Panc1 (cell line): ENCODE data around the gene PTTG1IP. TPM values are rescaled to one million over a fixed set of nuclear protein-coding genes. Genes with fewer than 3 reads are reported as not detected.
A peak's percentile ranks its signal among the peaks of the same experiment; 100 is the strongest.

Experiments used
- ATAC-seq: fragments of 200-7000 bp; cut with Tn5 transposase; 2 replicates; pipeline ENCODE4 v1.9.1; 2020; ENCODE audit warnings: mild to moderate bottlenecking, moderate library complexity
- BruUV-seq: library from RNA; stranded (reverse); fragments of 400-500 nt; replicated peaks from 2 replicates; lab custom pipeline; 2021; lab: Mats Ljungman, UMichigan
- CTCF ChIA-PET: fragments of 300-600 bp; sonication (Branson Sonifier 250); formaldehyde crosslinking; loops from one replicate; lab custom pipeline; 2022; ENCODE audit warnings: antibody characterized with exemption; lab: Charles Lee
- POLR2A ChIA-PET: fragments of 300-600 bp; sonication (Branson Sonifier 250); formaldehyde crosslinking; loops from one replicate; lab custom pipeline; 2022; ENCODE audit warnings: antibody characterized with exemption; lab: Charles Lee
- DNase-seq: peaks from one replicate; pipeline ENCODE4 v3.0.0-alpha.2; 2010; ENCODE audit warnings: low read depth, low spot score
- H3K27ac ChIP-seq: 2 replicates; pipeline ENCODE4 v1.5.1; 2011; ENCODE audit warnings: mild to moderate bottlenecking, low read length, inconsistent platforms
- H3K27me3 ChIP-seq: fragments of 200-500 bp; sonication (Bioruptor generic); 2 replicates; pipeline ENCODE4 v1.6.0; 2014; ENCODE audit warnings: low read length, inconsistent platforms; ENCODE audit not compliant: control insufficient read depth, insufficient read depth
- H3K36me3 ChIP-seq: fragments of 200-500 bp; sonication (Bioruptor generic); 2 replicates; pipeline ENCODE4 v1.5.1; 2014; ENCODE audit warnings: inconsistent platforms, mild to moderate bottlenecking, low read length, moderate library complexity; ENCODE audit not compliant: control insufficient read depth, insufficient read depth
- H3K4me1 ChIP-seq: 2 replicates; pipeline ENCODE4 v1.5.1; 2011; ENCODE audit warnings: inconsistent platforms, mild to moderate bottlenecking, low read length, moderate library complexity; ENCODE audit not compliant: control insufficient read depth, insufficient read depth
- H3K4me3 ChIP-seq, 2 experiments: 2 replicates each; pipeline ENCODE4 v1.5.1; 2011 to 2012; ENCODE audit warnings: low read depth in 2 of 2, low read length in 2 of 2, mild to moderate bottlenecking in 2 of 2, inconsistent platforms in 1 of 2, moderate library complexity in 1 of 2
- H3K9me3 ChIP-seq: fragments of 200-500 bp; sonication (Bioruptor generic); 2 replicates; pipeline ENCODE4 v1.5.1; 2014; ENCODE audit warnings: low read depth, mild to moderate bottlenecking, inconsistent platforms, low read length, moderate library complexity; ENCODE audit not compliant: control insufficient read depth, insufficient read depth
- POLR2AphosphoS5 ChIP-seq: IDR thresholded peaks from 2 replicates; pipeline ENCODE4 v1.6.1; 2012; ENCODE audit warnings: mild to moderate bottlenecking, low read depth, low read length, moderate library complexity
- SIN3A ChIP-seq: IDR thresholded peaks from 2 replicates; pipeline ENCODE4 v1.6.1; 2012; ENCODE audit warnings: low read depth, mild to moderate bottlenecking, low read length, moderate library complexity, borderline replicate concordance; ENCODE audit not compliant: insufficient read depth
- TCF7L2 ChIP-seq: IDR thresholded peaks from 2 replicates; pipeline ENCODE4 v1.6.1; 2011; ENCODE audit warnings: mild to moderate bottlenecking, low read depth, low read length, inconsistent platforms
- in situ Hi-C: cut with HindIII; loops from 2 replicates; pipeline ENCODE4 v1.10.0; 2016; ENCODE audit warnings: low sequenced_read_pairs, low pct_unique_long_range_greater_than_20kb
- intact Hi-C: fragments of 100-400 bp; cut with micrococcal nuclease; formaldehyde crosslinking; loops from one replicate; pipeline ENCODE4 v1.10.0; 2022; ENCODE audit not compliant: unreplicated experiment
- total RNA-seq: library from RNA; stranded (reverse); gene quantifications from one replicate; pipeline ENCODE4 v1.2.1, GENCODE V29; 2021; ENCODE audit not compliant: unreplicated experiment
- TF ChIP-seq, protein P1 (sequence below): fragments of 450-650 bp; IDR thresholded peaks from 2 replicates; pipeline ENCODE4 v1.5.1; 2017; ENCODE audit warnings: mild to moderate bottlenecking
- TF ChIP-seq, protein P2 (sequence below), 2 experiments: IDR thresholded peaks; 2 replicates each; pipeline ENCODE4 v1.6.1; 2011 to 2012; ENCODE audit warnings: low read depth in 2 of 2, control low read depth in 1 of 2, low read length in 1 of 2, mild to moderate bottlenecking in 1 of 2, moderate library complexity in 1 of 2; ENCODE audit not compliant: insufficient read depth in 1 of 2

Gene PTTG1IP
- total RNA-seq, 1 experiment from 2014 or later, result 226 TPM

DNA sequence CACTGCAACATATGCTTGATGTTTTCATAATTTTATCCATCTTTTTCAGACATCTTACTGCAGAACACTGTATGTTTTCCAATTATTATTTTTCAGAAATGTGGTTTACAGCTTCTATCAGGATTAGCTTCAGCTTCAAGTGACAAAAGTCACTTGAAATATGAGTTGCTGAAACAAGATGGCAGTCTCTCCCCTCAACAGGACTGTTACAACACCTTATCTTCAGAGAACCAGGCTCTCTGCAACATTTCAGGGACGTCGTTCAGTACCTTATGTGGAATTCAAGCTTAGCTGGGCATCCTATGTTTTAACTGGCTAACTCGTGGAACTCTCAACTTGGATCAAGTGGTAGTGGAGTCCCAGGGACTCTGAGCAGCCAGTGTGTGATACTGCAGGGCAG, 69.8 kb downstream of the PTTG1IP start:
- intact Hi-C loops (no loop called here), in situ Hi-C loops (no loop called here)
- ChIA-PET POLR2A (no interaction called here), CTCF (no interaction called here)
- Histone ChIP-seq H3K27ac (no peak overlapping the region), H3K27me3 (no peaks in the 10 kb centered on the region), H3K9me3 (no peaks in the 10 kb centered on the region), H3K36me3 (peaks cover 8% of the 10 kb centered on the region), H3K4me3 (no peak overlapping the region), H3K4me1 (peaks cover 16% of the 10 kb centered on the region)
- BruUV-seq, result no TSS peak
- ATAC-seq, result no peak
- TF ChIP-seq POLR2AphosphoS5, result no peak
- TF ChIP-seq, protein P1, sequence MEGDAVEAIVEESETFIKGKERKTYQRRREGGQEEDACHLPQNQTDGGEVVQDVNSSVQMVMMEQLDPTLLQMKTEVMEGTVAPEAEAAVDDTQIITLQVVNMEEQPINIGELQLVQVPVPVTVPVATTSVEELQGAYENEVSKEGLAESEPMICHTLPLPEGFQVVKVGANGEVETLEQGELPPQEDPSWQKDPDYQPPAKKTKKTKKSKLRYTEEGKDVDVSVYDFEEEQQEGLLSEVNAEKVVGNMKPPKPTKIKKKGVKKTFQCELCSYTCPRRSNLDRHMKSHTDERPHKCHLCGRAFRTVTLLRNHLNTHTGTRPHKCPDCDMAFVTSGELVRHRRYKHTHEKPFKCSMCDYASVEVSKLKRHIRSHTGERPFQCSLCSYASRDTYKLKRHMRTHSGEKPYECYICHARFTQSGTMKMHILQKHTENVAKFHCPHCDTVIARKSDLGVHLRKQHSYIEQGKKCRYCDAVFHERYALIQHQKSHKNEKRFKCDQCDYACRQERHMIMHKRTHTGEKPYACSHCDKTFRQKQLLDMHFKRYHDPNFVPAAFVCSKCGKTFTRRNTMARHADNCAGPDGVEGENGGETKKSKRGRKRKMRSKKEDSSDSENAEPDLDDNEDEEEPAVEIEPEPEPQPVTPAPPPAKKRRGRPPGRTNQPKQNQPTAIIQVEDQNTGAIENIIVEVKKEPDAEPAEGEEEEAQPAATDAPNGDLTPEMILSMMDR, result no peak
- no peak for TF ChIP-seq TCF7L2
- TF ChIP-seq, protein P2, sequence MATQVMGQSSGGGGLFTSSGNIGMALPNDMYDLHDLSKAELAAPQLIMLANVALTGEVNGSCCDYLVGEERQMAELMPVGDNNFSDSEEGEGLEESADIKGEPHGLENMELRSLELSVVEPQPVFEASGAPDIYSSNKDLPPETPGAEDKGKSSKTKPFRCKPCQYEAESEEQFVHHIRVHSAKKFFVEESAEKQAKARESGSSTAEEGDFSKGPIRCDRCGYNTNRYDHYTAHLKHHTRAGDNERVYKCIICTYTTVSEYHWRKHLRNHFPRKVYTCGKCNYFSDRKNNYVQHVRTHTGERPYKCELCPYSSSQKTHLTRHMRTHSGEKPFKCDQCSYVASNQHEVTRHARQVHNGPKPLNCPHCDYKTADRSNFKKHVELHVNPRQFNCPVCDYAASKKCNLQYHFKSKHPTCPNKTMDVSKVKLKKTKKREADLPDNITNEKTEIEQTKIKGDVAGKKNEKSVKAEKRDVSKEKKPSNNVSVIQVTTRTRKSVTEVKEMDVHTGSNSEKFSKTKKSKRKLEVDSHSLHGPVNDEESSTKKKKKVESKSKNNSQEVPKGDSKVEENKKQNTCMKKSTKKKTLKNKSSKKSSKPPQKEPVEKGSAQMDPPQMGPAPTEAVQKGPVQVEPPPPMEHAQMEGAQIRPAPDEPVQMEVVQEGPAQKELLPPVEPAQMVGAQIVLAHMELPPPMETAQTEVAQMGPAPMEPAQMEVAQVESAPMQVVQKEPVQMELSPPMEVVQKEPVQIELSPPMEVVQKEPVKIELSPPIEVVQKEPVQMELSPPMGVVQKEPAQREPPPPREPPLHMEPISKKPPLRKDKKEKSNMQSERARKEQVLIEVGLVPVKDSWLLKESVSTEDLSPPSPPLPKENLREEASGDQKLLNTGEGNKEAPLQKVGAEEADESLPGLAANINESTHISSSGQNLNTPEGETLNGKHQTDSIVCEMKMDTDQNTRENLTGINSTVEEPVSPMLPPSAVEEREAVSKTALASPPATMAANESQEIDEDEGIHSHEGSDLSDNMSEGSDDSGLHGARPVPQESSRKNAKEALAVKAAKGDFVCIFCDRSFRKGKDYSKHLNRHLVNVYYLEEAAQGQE (IDR thresholded peaks at IDR 0.05; ENCODE audit: insufficient read depth in 1 of 2, low read depth in 2 of 2, low read length in 1 of 2), result no peak
- TF ChIP-seq SIN3A, result no peak
- no peak for DNase-seq

DNA sequence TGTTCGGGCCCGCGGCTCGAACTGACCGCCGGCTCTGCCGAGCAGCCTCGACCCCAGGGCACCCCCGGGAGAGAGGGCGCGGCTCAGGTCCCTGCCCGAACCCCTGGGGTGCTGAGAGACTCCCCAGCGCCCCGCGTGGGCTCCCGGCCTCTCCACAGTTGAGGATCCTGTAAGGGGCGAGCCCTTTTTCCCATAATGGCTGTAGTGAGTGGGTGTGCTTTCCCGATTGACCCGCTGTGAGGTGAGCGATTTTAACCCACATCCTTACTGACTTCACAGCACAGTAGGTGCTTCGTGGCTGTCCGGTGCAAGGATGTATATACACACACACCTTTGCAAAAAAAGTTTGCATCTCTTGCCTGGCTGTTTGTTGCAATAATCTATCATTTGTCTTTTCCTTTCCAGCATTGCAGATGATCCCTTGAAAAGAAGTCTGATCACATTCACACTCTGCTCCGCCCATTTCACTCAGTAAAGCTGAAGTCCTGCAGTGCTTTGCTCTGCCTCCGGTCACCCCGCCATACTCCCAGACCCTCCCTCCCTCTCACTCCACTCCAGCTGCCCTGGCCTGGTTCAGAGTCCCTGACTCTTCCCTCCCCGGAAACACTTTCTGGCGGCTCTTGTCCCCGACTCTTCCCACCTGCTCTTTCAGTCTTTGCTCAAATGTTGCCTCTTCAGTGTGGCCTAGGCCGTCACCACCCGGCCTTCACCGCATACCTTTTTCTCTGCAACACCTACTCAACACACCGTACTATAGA, 70.9 kb downstream of the PTTG1IP start:
- BruUV-seq, result no TSS peak
- in situ Hi-C loops, result no loop called here

More for the DNA sequence above, 70.9 kb downstream of the PTTG1IP start:
- H3K4me1 ChIP-seq, result peaks cover 16% of the 10 kb centered on the region
- ChIA-PET POLR2A (no interaction called here), CTCF (no interaction called here)
- H3K4me3 ChIP-seq, result peak overlapping the region; percentile 91 to 93
- peaks cover 11% of the 10 kb centered on the region for H3K36me3 ChIP-seq
- TF ChIP-seq POLR2AphosphoS5 (no peak), TCF7L2 (no peak), SIN3A (no peak)
- TF ChIP-seq, protein P1, result no peak
- TF ChIP-seq, protein P2 (IDR thresholded peaks at IDR 0.05; ENCODE audit: insufficient read depth in 1 of 2, low read depth in 2 of 2, low read length in 1 of 2), result no peak
- peak overlapping the region; percentile 89 for H3K27ac ChIP-seq
- no peak for DNase-seq
- no peaks in the 10 kb centered on the region for H3K27me3 ChIP-seq
- peak; percentile 25 for ATAC-seq
- intact Hi-C loops, result no loop called here
- no peaks in the 10 kb centered on the region for H3K9me3 ChIP-seq
